Endodermal cell (in vitro differentiated cells): Measurements from ENCODE around the gene PPP5C. TPM values are rescaled to one million over a fixed set of nuclear protein-coding genes. Genes with fewer than 3 reads are reported as not detected.

Source experiments
- DNase-seq: peaks from one replicate; pipeline ENCODE4 v3.0.0-alpha.2; 2017
- H3K27ac ChIP-seq: 2 replicates; pipeline ENCODE4 v1.5.1; 2013; ENCODE audit warnings: mild to moderate bottlenecking, low read depth, low read length, moderate library complexity
- H3K27me3 ChIP-seq: 2 replicates; pipeline ENCODE4 v1.6.1; 2013; ENCODE audit warnings: mild to moderate bottlenecking, low read length, moderate library complexity; ENCODE audit not compliant: insufficient read depth, control insufficient read depth, poor library complexity, severe bottlenecking
- H3K36me3 ChIP-seq: 2 replicates; pipeline ENCODE4 v1.7.0; 2013; ENCODE audit warnings: mild to moderate bottlenecking, low read length, moderate library complexity; ENCODE audit not compliant: control insufficient read depth, insufficient read depth
- H3K4me1 ChIP-seq: one replicate; pipeline ENCODE4 v1.7.0; 2013; ENCODE audit warnings: low read length; ENCODE audit not compliant: control insufficient read depth, insufficient read depth
- H3K4me3 ChIP-seq: 2 replicates; pipeline ENCODE4 v1.5.1; 2013; ENCODE audit warnings: mild to moderate bottlenecking, low read length, moderate library complexity
- H3K9ac ChIP-seq: 2 replicates; pipeline ENCODE4 v1.6.1; 2013; ENCODE audit warnings: mild to moderate bottlenecking, low read length, moderate library complexity; ENCODE audit not compliant: poor library complexity, severe bottlenecking; ENCODE audit errors: extremely low read depth
- H3K9me3 ChIP-seq: 2 replicates; pipeline ENCODE4 v1.6.1; 2013; ENCODE audit warnings: mild to moderate bottlenecking, low read length, moderate library complexity; ENCODE audit not compliant: control insufficient read depth
- H3K27ac Mint-ChIP-seq: 2 replicates; pipeline ENCODE4 v1.8.0; 2020; ENCODE audit warnings: mixed read lengths
- H3K27me3 Mint-ChIP-seq: 2 replicates; pipeline ENCODE4 v1.8.0; 2021; ENCODE audit warnings: mild to moderate bottlenecking, mixed read lengths; ENCODE audit not compliant: insufficient read depth
- H3K36me3 Mint-ChIP-seq: 2 replicates; pipeline ENCODE4 v1.8.0; 2020; ENCODE audit warnings: low read depth, mixed read lengths
- H3K4me1 Mint-ChIP-seq: 2 replicates; pipeline ENCODE4 v1.8.0; 2020; ENCODE audit warnings: mixed read lengths
- H3K4me3 Mint-ChIP-seq: 2 replicates; pipeline ENCODE4 v1.8.0; 2020; ENCODE audit warnings: mild to moderate bottlenecking, moderate library complexity, mixed read lengths
- H3K9me3 Mint-ChIP-seq: 2 replicates; pipeline ENCODE4 v1.8.0; 2020; ENCODE audit warnings: mild to moderate bottlenecking, mixed read lengths
- WGBS, 2 experiments: methylation state at CpG; one replicate each; pipeline versions ENCODE4 v1.1.5 to v1.1.7; 2013; ENCODE audit warnings: missing lambda C conversion rate in 2 of 2, mixed read lengths in 1 of 2; ENCODE audit not compliant: insufficient coverage in 1 of 2, insufficient read length in 1 of 2; 5-methylcytosine and 5-hydroxymethylcytosine counted together
- total RNA-seq, 2 donors: library from RNA; stranded (reverse); fragmentation: NEBNext Ultra II Directional in 1 of 2; extraction: Animal tissue kit (Norgen Biotek cat#: 25700) in 1 of 2; gene quantifications; 2 replicates in 1 of 2; 3 replicates in 1 of 2; pipeline ENCODE4 v1.2.1, GENCODE V29; 2021
- TF ChIP-seq, protein P1 (sequence below): fragments of 200-600 bp; sonication (generic); conservative IDR thresholded peaks from 2 replicates; pipeline ENCODE4 v1.5.0; 2021; ENCODE audit warnings: antibody characterized with exemption, mild to moderate bottlenecking

The PPP5C gene
- total RNA-seq, 2 donors from 2014 or later, result 101 to 112 TPM

DNA sequence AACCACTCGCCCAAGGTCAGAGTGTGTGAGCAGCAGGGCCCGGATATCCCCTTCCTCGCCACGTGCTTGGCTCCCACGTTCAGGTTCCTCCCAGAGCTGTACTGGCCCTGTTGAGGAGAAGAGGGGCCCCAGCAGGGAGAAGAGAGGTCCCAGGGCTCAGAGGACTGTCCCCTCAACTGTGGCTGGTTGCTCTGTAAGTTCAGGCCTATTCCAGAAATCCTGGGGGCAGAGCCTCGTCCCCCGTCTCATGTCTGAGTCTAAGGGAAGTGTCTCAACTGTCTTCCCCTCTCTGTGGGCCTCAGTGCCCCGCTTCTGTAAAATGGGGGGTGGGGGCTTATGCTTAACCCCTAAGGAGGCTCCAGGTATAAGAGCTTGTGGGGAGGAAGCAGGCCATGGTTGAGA is 3.9 kb downstream of the PPP5C start:
- peaks cover 42% of the 10 kb centered on the region for H3K36me3 ChIP-seq
- peaks cover 3% of the 10 kb centered on the region for H3K4me1 ChIP-seq
- H3K27ac Mint-ChIP-seq, result no peak overlapping the region
- TF ChIP-seq, protein P1, sequence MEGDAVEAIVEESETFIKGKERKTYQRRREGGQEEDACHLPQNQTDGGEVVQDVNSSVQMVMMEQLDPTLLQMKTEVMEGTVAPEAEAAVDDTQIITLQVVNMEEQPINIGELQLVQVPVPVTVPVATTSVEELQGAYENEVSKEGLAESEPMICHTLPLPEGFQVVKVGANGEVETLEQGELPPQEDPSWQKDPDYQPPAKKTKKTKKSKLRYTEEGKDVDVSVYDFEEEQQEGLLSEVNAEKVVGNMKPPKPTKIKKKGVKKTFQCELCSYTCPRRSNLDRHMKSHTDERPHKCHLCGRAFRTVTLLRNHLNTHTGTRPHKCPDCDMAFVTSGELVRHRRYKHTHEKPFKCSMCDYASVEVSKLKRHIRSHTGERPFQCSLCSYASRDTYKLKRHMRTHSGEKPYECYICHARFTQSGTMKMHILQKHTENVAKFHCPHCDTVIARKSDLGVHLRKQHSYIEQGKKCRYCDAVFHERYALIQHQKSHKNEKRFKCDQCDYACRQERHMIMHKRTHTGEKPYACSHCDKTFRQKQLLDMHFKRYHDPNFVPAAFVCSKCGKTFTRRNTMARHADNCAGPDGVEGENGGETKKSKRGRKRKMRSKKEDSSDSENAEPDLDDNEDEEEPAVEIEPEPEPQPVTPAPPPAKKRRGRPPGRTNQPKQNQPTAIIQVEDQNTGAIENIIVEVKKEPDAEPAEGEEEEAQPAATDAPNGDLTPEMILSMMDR, result no peak
- no peaks in the 10 kb centered on the region for H3K9me3 ChIP-seq
- no peaks in the 10 kb centered on the region for H3K9me3 Mint-ChIP-seq
- no peak for DNase-seq
- H3K36me3 Mint-ChIP-seq, result peaks cover 42% of the 10 kb centered on the region
- peaks cover 31% of the 10 kb centered on the region for H3K4me1 Mint-ChIP-seq
- no peak overlapping the region for H3K27ac ChIP-seq
- 73 to 85% methylated on average over 7 to 8 of the region's 8 CpGs for whole genome bisulfite sequencing, 2 experiments
- no peaks in the 10 kb centered on the region for H3K27me3 ChIP-seq
- no peak overlapping the region for H3K9ac ChIP-seq
- H3K4me3 ChIP-seq, result no peak overlapping the region
- H3K27me3 Mint-ChIP-seq, result no peaks in the 10 kb centered on the region
- H3K4me3 Mint-ChIP-seq, result no peak overlapping the region

GRCh38 chr19:46351241-46352041 is 4.6 kb downstream of the PPP5C start:
- H3K27ac Mint-ChIP-seq, result peak overlapping the region; percentile 15
- peaks cover 48% of the 10 kb centered on the region for H3K36me3 ChIP-seq
- H3K27me3 ChIP-seq, result no peaks in the 10 kb centered on the region
- no peak overlapping the region for H3K4me3 ChIP-seq
- 91 to 92% methylated on average over 17 to 18 of the region's 18 CpGs for WGBS, 2 experiments
- H3K27ac ChIP-seq, result no peak overlapping the region
- H3K27me3 Mint-ChIP-seq, result no peaks in the 10 kb centered on the region
- H3K4me1 ChIP-seq, result peaks cover 3% of the 10 kb centered on the region
- peaks cover 29% of the 10 kb centered on the region for H3K4me1 Mint-ChIP-seq
- TF ChIP-seq, protein P1, result no peak
- DNase-seq, result no peak
- H3K9ac ChIP-seq, result no peak overlapping the region
- H3K9me3 ChIP-seq, result no peaks in the 10 kb centered on the region
- no peak overlapping the region for H3K4me3 Mint-ChIP-seq
- H3K9me3 Mint-ChIP-seq, result no peaks in the 10 kb centered on the region
- H3K36me3 Mint-ChIP-seq, result peaks cover 47% of the 10 kb centered on the region

- 94 to 96% methylated on average over 17 to 28 of the region's 28 CpGs for WGBS, 2 experiments
- Mint-ChIP-seq H3K4me1 (peaks cover 37% of the 10 kb centered on the region), H3K4me3 (no peak overlapping the region), H3K36me3 (peaks cover 55% of the 10 kb centered on the region), H3K27me3 (no peaks in the 10 kb centered on the region), H3K27ac (no peak overlapping the region), H3K9me3 (no peaks in the 10 kb centered on the region)
- no peak overlapping the region for H3K27ac ChIP-seq
- no peaks in the 10 kb centered on the region for H3K9me3 ChIP-seq
- H3K27me3 ChIP-seq, result no peaks in the 10 kb centered on the region
- peaks cover 10% of the 10 kb centered on the region for H3K4me1 ChIP-seq
- TF ChIP-seq, protein P1, result no peak
- H3K9ac ChIP-seq, result no peak overlapping the region
- DNase-seq, result no peak
- no peak overlapping the region for H3K4me3 ChIP-seq
- H3K36me3 ChIP-seq, result peaks cover 67% of the 10 kb centered on the region
These were observed 7.0 kb downstream of the PPP5C start for GRCh38 chr19:46353730-46354528.
